HEK293 (cell line): ENCODE results near the gene LGALS12.

Experiments used
- CTCF ChIA-PET: fragments of 350-600 bp; formaldehyde crosslinking; extraction: SDS; loops from one replicate; lab custom pipeline; 2021; ENCODE audit warnings: antibody characterized with exemption; lab: Yijun Ruan, JAX
- POLR2A ChIA-PET: fragments of 300-600 bp; formaldehyde crosslinking; extraction: SDS; loops from one replicate; lab custom pipeline; 2020; ENCODE audit warnings: antibody characterized with exemption, inconsistent platforms; lab: Yijun Ruan, JAX
- H3K27ac ChIP-seq: fragments of 200-500 bp; sonication (Bioruptor generic); 2 replicates; pipeline ENCODE4 v1.5.1; 2014; ENCODE audit warnings: low read depth, low read length, control low read depth, inconsistent platforms; ENCODE audit errors: extremely low read depth
- H3K36me3 ChIP-seq, 2 experiments: fragments of 200-500 bp in 1 of 2; sonication (Bioruptor generic) in 1 of 2; 1 replicate in 1 of 2; 2 replicates in 1 of 2; pipeline ENCODE4 v1.5.1; 2014 to 2017; ENCODE audit warnings: inconsistent platforms in 2 of 2, low read length in 2 of 2; ENCODE audit not compliant: control insufficient read depth in 2 of 2, insufficient read depth in 1 of 2
- H3K4me1 ChIP-seq: fragments of 200-500 bp; sonication (Bioruptor generic); 2 replicates; pipeline ENCODE4 v1.5.1; 2014; ENCODE audit warnings: mild to moderate bottlenecking, low read length, inconsistent platforms; ENCODE audit not compliant: control insufficient read depth, insufficient read depth
- H3K4me3 ChIP-seq: 2 replicates; pipeline ENCODE4 v1.5.1; 2011; ENCODE audit warnings: low read depth, mild to moderate bottlenecking, control low read depth, low read length, moderate library complexity
- H3K9me3 ChIP-seq: fragments of 200-500 bp; sonication (Bioruptor generic); 2 replicates; pipeline ENCODE4 v1.5.1; 2014; ENCODE audit warnings: low read depth, low read length, inconsistent platforms; ENCODE audit not compliant: control insufficient read depth, insufficient read depth
- GLI2 ChIP-seq: fragments of 450-650 bp; formaldehyde crosslinking; IDR thresholded peaks from 2 replicates; pipeline ENCODE4; 2017; ENCODE audit warnings: missing biosample characterization, missing genetic modification characterization, low read depth, borderline replicate concordance
- REPIN1 ChIP-seq: fragments of 450-650 bp; formaldehyde crosslinking; IDR thresholded peaks from 2 replicates; pipeline ENCODE4 v1.5.1; 2017; ENCODE audit warnings: missing biosample characterization, missing genetic modification characterization, low read depth
- SP7 ChIP-seq: fragments of 450-650 bp; formaldehyde crosslinking; IDR thresholded peaks from 2 replicates; pipeline ENCODE4 v1.5.1; 2016; ENCODE audit warnings: missing biosample characterization, missing genetic modification characterization
- ZBTB7A ChIP-seq: fragments of 450-650 bp; formaldehyde crosslinking; IDR thresholded peaks from 2 replicates; pipeline ENCODE4 v1.5.1; 2016; ENCODE audit warnings: low read depth, missing biosample characterization, missing genetic modification characterization
- ZNF561 ChIP-seq: fragments of 450-650 bp; IDR thresholded peaks from 2 replicates; pipeline ENCODE4 v1.5.1; 2018; ENCODE audit warnings: missing biosample characterization, missing genetic modification characterization, borderline replicate concordance
- ZNF664 ChIP-seq: fragments of 450-650 bp; formaldehyde crosslinking; IDR thresholded peaks from 2 replicates; pipeline ENCODE4 v1.5.1; 2016; ENCODE audit warnings: missing biosample characterization, missing genetic modification characterization
- ZNF76 ChIP-seq: fragments of 450-650 bp; formaldehyde crosslinking; IDR thresholded peaks from 2 replicates; pipeline ENCODE4; 2016; ENCODE audit warnings: low read depth, missing biosample characterization, missing genetic modification characterization, borderline replicate concordance
- TF ChIP-seq, protein P1 (sequence below): IDR thresholded peaks from 2 replicates; pipeline ENCODE4 v1.6.1; 2011; ENCODE audit warnings: mild to moderate bottlenecking, low read depth, low read length, borderline replicate concordance
- TF ChIP-seq, protein P2 (sequence below): fragments of 450-650 bp; formaldehyde crosslinking; IDR thresholded peaks from 2 replicates; pipeline ENCODE4 v1.5.1; 2016; ENCODE audit warnings: missing biosample characterization, missing genetic modification characterization
- TF ChIP-seq, protein P3 (sequence below): fragments of 450-650 bp; formaldehyde crosslinking; IDR thresholded peaks from 2 replicates; pipeline ENCODE4 v1.5.1; 2017; ENCODE audit warnings: missing biosample characterization, mild to moderate bottlenecking, missing genetic modification characterization, moderate library complexity

Gene LGALS12

DNA sequence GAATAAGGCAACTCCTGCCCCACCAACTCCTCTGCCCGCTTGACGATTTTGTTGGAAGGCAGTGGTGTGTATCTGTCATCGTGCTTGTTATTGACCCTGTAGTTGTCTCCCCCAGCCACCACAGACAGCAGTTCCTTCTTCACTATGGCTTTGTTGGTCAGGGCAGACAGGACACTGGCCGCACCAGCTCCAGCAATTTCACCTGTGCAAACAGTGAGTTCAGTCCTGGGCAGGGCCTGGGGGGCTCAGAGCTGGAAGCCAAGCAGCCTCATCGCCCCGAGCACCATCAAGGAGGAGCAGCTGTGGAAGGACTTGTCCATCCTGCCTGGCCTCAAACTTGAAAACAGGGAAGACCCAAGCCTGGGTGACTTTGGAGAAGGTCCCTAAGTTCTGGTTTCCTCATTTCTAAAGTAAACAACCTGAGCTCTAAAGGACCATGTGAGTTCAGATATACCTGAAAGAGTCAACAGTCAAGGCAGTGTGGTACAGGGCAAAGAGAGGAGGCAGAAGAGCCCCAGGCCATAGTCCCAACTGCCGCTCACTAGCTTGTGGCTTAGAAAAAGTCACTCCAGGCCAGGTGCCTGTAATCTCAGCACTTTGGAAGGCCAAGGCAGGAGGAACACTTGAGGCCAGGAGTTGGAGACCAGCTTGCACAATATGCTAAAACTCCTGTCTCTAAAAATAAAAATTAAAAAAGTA lies 52.7 kb downstream of the LGALS12 start:
- CTCF ChIA-PET, result no interaction called here
- H3K4me3 ChIP-seq, result no peak overlapping the region
- H3K27ac ChIP-seq, result no peak overlapping the region
- no peaks in the 10 kb centered on the region for H3K36me3 ChIP-seq
- no peaks in the 10 kb centered on the region for H3K9me3 ChIP-seq
- H3K4me1 ChIP-seq, result no peaks in the 10 kb centered on the region
- TF ChIP-seq, protein P1, sequence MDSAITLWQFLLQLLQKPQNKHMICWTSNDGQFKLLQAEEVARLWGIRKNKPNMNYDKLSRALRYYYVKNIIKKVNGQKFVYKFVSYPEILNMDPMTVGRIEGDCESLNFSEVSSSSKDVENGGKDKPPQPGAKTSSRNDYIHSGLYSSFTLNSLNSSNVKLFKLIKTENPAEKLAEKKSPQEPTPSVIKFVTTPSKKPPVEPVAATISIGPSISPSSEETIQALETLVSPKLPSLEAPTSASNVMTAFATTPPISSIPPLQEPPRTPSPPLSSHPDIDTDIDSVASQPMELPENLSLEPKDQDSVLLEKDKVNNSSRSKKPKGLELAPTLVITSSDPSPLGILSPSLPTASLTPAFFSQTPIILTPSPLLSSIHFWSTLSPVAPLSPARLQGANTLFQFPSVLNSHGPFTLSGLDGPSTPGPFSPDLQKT, result no peak
- TF ChIP-seq ZNF561 (tag by site-specific recombination) (no peak), ZBTB7A (tag by site-specific recombination) (no peak), GLI2 (tag by site-specific recombination) (no peak)
- TF ChIP-seq, all 188 proteins: peak for 0
- POLR2A ChIA-PET, result interaction anchor here (0.5 kb wide), 1 partner anchor 292 kb away, joined by 4 read pairs; no protein-coding TSS in a partner anchor

DNA sequence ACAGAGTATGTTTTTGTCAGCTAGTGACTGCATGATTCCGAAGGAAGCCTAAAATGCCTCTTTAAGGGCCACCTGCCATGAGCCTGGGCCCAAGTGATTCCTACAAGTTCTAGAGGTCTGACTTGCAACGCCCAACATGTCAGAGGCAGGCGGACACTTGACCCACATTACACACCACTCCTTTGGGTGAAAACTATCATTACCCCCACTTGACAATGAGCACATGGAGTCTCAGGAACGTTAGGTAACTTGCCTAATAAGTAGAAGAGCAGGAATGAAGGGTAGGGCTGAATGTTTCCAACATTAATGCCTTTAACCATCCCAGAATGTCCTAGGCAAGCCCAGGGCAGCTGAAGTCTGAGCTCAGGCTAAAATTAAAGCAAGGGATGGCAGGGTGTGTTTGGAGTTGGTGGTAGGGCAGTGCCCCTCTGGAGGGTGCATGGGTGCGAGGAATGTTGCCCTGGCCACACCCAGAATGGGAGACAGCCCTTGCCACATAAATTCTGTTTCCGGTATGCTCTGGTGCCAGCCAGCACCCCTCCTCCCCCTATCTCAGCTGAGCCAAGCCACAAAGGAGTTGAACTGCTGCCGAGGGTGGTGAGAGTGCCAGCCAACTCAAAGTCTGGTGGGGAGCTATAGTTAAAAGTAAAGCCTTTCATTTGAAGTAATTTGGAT lies 54.8 kb downstream of the LGALS12 start:
- ChIA-PET CTCF (interaction anchor here (0.6 kb wide), 1 partner anchor 144 kb away, joined by 3 read pairs; no protein-coding TSS in a partner anchor), POLR2A (interaction anchor here (0.6 kb wide), 1 partner anchor 108 kb away, joined by 3 read pairs; no protein-coding TSS in a partner anchor)
- TF ChIP-seq REPIN1 (tag by site-specific recombination), result no peak
- TF ChIP-seq, protein P2, sequence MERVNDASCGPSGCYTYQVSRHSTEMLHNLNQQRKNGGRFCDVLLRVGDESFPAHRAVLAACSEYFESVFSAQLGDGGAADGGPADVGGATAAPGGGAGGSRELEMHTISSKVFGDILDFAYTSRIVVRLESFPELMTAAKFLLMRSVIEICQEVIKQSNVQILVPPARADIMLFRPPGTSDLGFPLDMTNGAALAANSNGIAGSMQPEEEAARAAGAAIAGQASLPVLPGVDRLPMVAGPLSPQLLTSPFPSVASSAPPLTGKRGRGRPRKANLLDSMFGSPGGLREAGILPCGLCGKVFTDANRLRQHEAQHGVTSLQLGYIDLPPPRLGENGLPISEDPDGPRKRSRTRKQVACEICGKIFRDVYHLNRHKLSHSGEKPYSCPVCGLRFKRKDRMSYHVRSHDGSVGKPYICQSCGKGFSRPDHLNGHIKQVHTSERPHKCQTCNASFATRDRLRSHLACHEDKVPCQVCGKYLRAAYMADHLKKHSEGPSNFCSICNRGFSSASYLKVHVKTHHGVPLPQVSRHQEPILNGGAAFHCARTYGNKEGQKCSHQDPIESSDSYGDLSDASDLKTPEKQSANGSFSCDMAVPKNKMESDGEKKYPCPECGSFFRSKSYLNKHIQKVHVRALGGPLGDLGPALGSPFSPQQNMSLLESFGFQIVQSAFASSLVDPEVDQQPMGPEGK (tag by site-specific recombination), result no peak
- no peak for TF ChIP-seq ZNF76
- TF ChIP-seq ZNF664 (tag by site-specific recombination), result no peak
- no peak for TF ChIP-seq SP7 (tag by site-specific recombination)
- H3K4me1 ChIP-seq, result no peaks in the 10 kb centered on the region
- H3K9me3 ChIP-seq, result no peaks in the 10 kb centered on the region
- H3K4me3 ChIP-seq, result no peak overlapping the region
- H3K27ac ChIP-seq, result no peak overlapping the region
- H3K36me3 ChIP-seq, result no peaks in the 10 kb centered on the region

DNA sequence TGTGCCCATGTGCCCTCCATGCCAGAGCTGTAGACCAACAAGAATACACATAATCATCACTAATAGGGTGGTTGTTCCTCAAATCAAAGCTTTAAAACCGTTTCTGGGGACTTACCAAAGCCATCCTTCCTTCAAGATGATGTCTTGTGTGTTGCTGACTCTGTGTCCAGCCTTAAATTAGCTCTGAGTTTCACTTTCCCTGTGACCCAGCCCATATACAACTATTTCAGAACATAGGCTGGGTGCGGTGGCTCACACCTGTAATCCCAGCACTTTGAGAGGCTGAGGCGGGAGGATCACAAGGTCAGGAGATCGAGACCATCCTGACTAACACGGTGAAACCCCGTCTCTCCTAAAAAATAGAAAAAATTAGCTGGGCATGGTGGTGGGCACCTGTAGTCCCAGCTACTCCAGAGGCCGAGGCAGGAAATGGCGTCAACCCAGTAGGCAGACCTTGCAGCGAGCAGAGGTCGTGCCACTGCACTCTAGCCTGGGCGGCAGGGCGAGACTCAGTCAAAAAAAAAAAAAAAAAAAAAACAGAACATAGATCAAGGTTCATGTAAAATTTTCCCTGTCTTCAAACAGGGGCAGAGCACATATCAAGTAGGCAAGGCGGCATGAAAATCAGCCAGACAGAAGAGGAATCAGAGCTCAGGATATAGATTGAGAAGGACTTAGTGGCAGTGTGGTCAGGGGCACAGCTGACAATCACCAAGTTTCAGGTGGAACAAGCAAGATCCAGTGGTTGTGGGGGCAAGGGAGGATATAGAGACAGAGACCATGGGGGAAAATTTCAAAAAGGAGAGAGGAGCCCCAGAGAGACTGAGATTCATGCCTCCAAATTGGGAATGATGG lies 57.5 kb downstream of the LGALS12 start, which contains the start of gene PLAAT2:
TSS of gene PLAAT2 (minus strand) at position 179 of the 855 bp plus-strand sequence. CDS start at position 124, 55 bp downstream.
- Histone ChIP-seq H3K4me3 (no peak within 1 kb of the TSS), H3K4me1 (no peaks in the 10 kb centered on the region), H3K36me3 (no peaks in the 10 kb centered on the region), H3K27ac (no peak within 1 kb of the TSS), H3K9me3 (no peaks in the 10 kb centered on the region)
- ChIA-PET CTCF (interaction anchor here (0.5 to 0.6 kb wide), 2 partner anchors 76 to 85 kb away, joined by 3 read pairs; no protein-coding TSS in a partner anchor), POLR2A (interaction anchor here (0.5 kb wide), 1 partner anchor 265 kb away, joined by 4 read pairs; no protein-coding TSS in a partner anchor)
- TF ChIP-seq, protein P3, sequence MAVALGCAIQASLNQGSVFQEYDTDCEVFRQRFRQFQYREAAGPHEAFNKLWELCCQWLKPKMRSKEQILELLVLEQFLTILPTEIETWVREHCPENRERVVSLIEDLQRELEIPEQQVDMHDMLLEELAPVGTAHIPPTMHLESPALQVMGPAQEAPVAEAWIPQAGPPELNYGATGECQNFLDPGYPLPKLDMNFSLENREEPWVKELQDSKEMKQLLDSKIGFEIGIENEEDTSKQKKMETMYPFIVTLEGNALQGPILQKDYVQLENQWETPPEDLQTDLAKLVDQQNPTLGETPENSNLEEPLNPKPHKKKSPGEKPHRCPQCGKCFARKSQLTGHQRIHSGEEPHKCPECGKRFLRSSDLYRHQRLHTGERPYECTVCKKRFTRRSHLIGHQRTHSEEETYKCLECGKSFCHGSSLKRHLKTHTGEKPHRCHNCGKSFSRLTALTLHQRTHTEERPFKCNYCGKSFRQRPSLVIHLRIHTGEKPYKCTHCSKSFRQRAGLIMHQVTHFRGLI (tag by site-specific recombination), result no peak
- no peak for TF ChIP-seq REPIN1 (tag by site-specific recombination)
